GM12878 (cell line): ENCODE results near the gene NUMB. TPM values are rescaled to one million over a fixed set of nuclear protein-coding genes. Genes with fewer than 3 reads are reported as not detected.
A peak's percentile ranks its signal among the peaks of the same experiment; 100 is the strongest.

Experiments used
- ATF3 ChIP-seq: IDR thresholded peaks from 2 replicates; pipeline ENCODE4 v1.6.1; 2011; ENCODE audit warnings: low read depth, mild to moderate bottlenecking, low read length, moderate library complexity, borderline replicate concordance; ENCODE audit errors: extremely low read depth
- BHLHE40 ChIP-seq, 2 experiments: fragments of 450-650 bp in 1 of 2; IDR thresholded peaks; 2 replicates each; pipeline ENCODE4 v1.6.1; 2011 to 2017; ENCODE audit warnings: low read depth in 2 of 2, borderline replicate concordance in 1 of 2, improper control_type of control experiment in 1 of 2, low read length in 1 of 2, mild to moderate bottlenecking in 1 of 2
- CEBPB ChIP-seq, 2 experiments: fragments of 150-350 bp in 1 of 2; IDR thresholded peaks; 2 replicates each; pipeline ENCODE4 v1.6.1; 2012 to 2014; ENCODE audit warnings: low read depth in 2 of 2, low read length in 2 of 2, borderline replicate concordance in 1 of 2, inconsistent platforms in 1 of 2
- CTCF ChIP-seq, 3 experiments: IDR thresholded peaks in 2 of 3; conservative IDR thresholded peaks in 1 of 3; 2 replicates each; pipeline ENCODE4 v1.5.1; 2011; ENCODE audit warnings: low read depth in 3 of 3, low read length in 3 of 3, mild to moderate bottlenecking in 3 of 3, control low read depth in 2 of 3, moderate library complexity in 2 of 3, inconsistent platforms in 1 of 3, mixed read lengths in 1 of 3; ENCODE audit not compliant: control insufficient read depth in 2 of 3, insufficient read depth in 1 of 3; ENCODE audit errors: extremely low read depth in 1 of 3
- ELK1 ChIP-seq: IDR thresholded peaks from 2 replicates; pipeline ENCODE4 v1.6.1; 2012; ENCODE audit warnings: low read depth, low read length, improper control_type of control experiment
- EP300 ChIP-seq, 2 experiments: fragments of 150-350 bp in 1 of 2; IDR thresholded peaks; 2 replicates each; pipeline ENCODE4 v1.6.1; 2011 to 2012; ENCODE audit warnings: low read depth in 2 of 2, low read length in 2 of 2, borderline replicate concordance in 1 of 2, improper control_type of control experiment in 1 of 2, inconsistent platforms in 1 of 2; ENCODE audit not compliant: control insufficient read depth in 1 of 2
- ETV6 ChIP-seq, 2 experiments: fragments of 450-650 bp in 1 of 2; IDR thresholded peaks in 1 of 2; conservative IDR thresholded peaks in 1 of 2; 2 replicates each; pipeline ENCODE4 v1.6.1; 2014; ENCODE audit warnings: antibody characterized with exemption in 1 of 2, borderline replicate concordance in 1 of 2, low read depth in 1 of 2, mild to moderate bottlenecking in 1 of 2, moderate library complexity in 1 of 2
- HSF1 ChIP-seq: fragments of 150-350 bp; IDR thresholded peaks from 2 replicates; pipeline ENCODE4 v1.6.1; 2014; ENCODE audit warnings: mild to moderate bottlenecking, low read depth, low read length
- IRF5 ChIP-seq: fragments of 450-650 bp; IDR thresholded peaks from 2 replicates; pipeline ENCODE4 v1.6.1; 2017; ENCODE audit warnings: borderline replicate concordance
- JUND ChIP-seq: IDR thresholded peaks from 2 replicates; pipeline ENCODE4 v1.6.1; 2012; ENCODE audit warnings: low read depth, mild to moderate bottlenecking, low read length, improper control_type of control experiment, moderate library complexity
- KLF5 ChIP-seq: fragments of 450-650 bp; IDR thresholded peaks from 2 replicates; pipeline ENCODE4 v1.6.1; 2014; ENCODE audit warnings: mild to moderate bottlenecking; ENCODE audit not compliant: partially characterized antibody
- MTA3 ChIP-seq: IDR thresholded peaks from 2 replicates; pipeline ENCODE4 v1.6.1; 2012; ENCODE audit warnings: low read length, inconsistent platforms, borderline replicate concordance
- NFXL1 ChIP-seq: fragments of 450-650 bp; IDR thresholded peaks from 2 replicates; pipeline ENCODE4 v1.6.1; 2017; ENCODE audit warnings: antibody characterized with exemption, mild to moderate bottlenecking, borderline replicate concordance
- PML ChIP-seq: IDR thresholded peaks from 2 replicates; pipeline ENCODE4 v1.6.1; 2012; ENCODE audit warnings: low read length, inconsistent platforms
- POLR2A ChIP-seq: IDR thresholded peaks from 2 replicates; pipeline ENCODE4 v1.6.1; 2011; ENCODE audit warnings: low read depth, mild to moderate bottlenecking, low read length
- POU2F2 ChIP-seq: IDR thresholded peaks from 3 replicates; pipeline ENCODE4 v1.6.1; 2011; ENCODE audit warnings: low read depth, mild to moderate bottlenecking, low read length, borderline replicate concordance
- SIN3A ChIP-seq: IDR thresholded peaks from 2 replicates; pipeline ENCODE4 v1.6.1; 2012; ENCODE audit warnings: low read depth, low read length, improper control_type of control experiment
- SP1 ChIP-seq: IDR thresholded peaks from one replicate; pipeline ENCODE4 v1.6.1; 2011; ENCODE audit warnings: low read depth, low read length
- SREBF1 ChIP-seq: IDR thresholded peaks from 2 replicates; pipeline ENCODE4 v1.6.1; 2012; ENCODE audit warnings: mild to moderate bottlenecking, low read length
- YBX1 ChIP-seq: fragments of 450-650 bp; IDR thresholded peaks from 2 replicates; pipeline ENCODE4 v1.6.1; 2016; ENCODE audit warnings: antibody characterized with exemption
- ZBED1 ChIP-seq: IDR thresholded peaks from 2 replicates; pipeline ENCODE4 v1.6.1; 2016; ENCODE audit warnings: borderline replicate concordance
- polyA plus RNA-seq, 11 experiments: library from polyadenylated mRNA; depleted of rRNA in 4 of 11; unstranded in 6 of 11; stranded (reverse) in 5 of 11; fragments of >200 nt; fragmentation: Nextera tagmentation in 4 of 11; fragmentation: Illumina TruSeq in 1 of 11; extraction: Ambion mirVana in 4 of 11; extraction: Trizol in 1 of 11; gene quantifications; 1 replicate in 1 of 11; 2 replicates in 10 of 11; pipeline versions ENCODE4 v1.2.1 to v1.2.3, GENCODE V29; 2011 to 2016; ENCODE audit warnings: inconsistent platforms in 2 of 11, missing spikeins in 2 of 11, low read depth in 1 of 11
- total RNA-seq, 4 experiments: library from RNA; depleted of rRNA in 3 of 4; stranded (reverse); fragments of >200 nt in 3 of 4; fragmentation: Illumina TruSeq in 1 of 4; extraction: Trizol in 1 of 4; gene quantifications; 2 replicates each; pipeline versions ENCODE4 v1.2.1 to v1.2.3, GENCODE V29; 2013 to 2021

The NUMB gene
- total and polyA plus RNA-seq, 10 of the 15 experiments (the other 5 are each of a cell fraction or from before 2014, with no cell fraction given): 22.0 to 147 (median 48.9) TPM

GRCh38 chr14:73245480-73246325 is 212.6 kb downstream of the NUMB start (continued):
- TF ChIP-seq POU2F2: no peak
- no peak for TF ChIP-seq KLF5
- TF ChIP-seq SP1: no peak
- TF ChIP-seq SREBF1: no peak
- no peak for TF ChIP-seq EP300 (IDR thresholded peaks at IDR 0.05; ENCODE audit: borderline replicate concordance in 1 of 2, control insufficient read depth in 1 of 2, low read depth in 2 of 2, low read length in 2 of 2)
- TF ChIP-seq POLR2A: peak; percentile 71
- TF ChIP-seq PML: no peak
- TF ChIP-seq IRF5: no peak
- TF ChIP-seq ETV6 (conservative IDR thresholded peaks at IDR 0.05 in 1 of 2, IDR thresholded peaks at IDR 0.05 in 1 of 2; ENCODE audit: borderline replicate concordance in 1 of 2, low read depth in 1 of 2): peak in 1 of 2 experiments; percentile 38; a peak in 1 of 4 replicates
- TF ChIP-seq NFXL1: no peak
- TF ChIP-seq YBX1: no peak
- TF ChIP-seq ATF3: no peak
- TF ChIP-seq HSF1: no peak
- TF ChIP-seq ELK1: no peak
- no peak for TF ChIP-seq CTCF (IDR thresholded peaks at IDR 0.05 in 2 of 3, conservative IDR thresholded peaks at IDR 0.05 in 1 of 3; ENCODE audit: control insufficient read depth in 2 of 3, extremely low read depth in 1 of 3, insufficient read depth in 1 of 3, low read depth in 3 of 3, low read length in 3 of 3)
- TF ChIP-seq BHLHE40 (IDR thresholded peaks at IDR 0.05; ENCODE audit: borderline replicate concordance in 1 of 2, low read depth in 2 of 2, low read length in 1 of 2): peak in 1 of 2 experiments; percentile 44; a peak in 1 of 4 replicates
- TF ChIP-seq SIN3A: no peak; the same call in none of the 2 replicates
- no peak for TF ChIP-seq CEBPB (IDR thresholded peaks at IDR 0.05; ENCODE audit: borderline replicate concordance in 1 of 2, low read depth in 2 of 2, low read length in 2 of 2)
- TF ChIP-seq ZBED1: no peak
- TF ChIP-seq MTA3: no peak
- TF ChIP-seq JUND: no peak
